Measurements from ENCODE around the gene CARD11.

CARD11 gene

DNA sequence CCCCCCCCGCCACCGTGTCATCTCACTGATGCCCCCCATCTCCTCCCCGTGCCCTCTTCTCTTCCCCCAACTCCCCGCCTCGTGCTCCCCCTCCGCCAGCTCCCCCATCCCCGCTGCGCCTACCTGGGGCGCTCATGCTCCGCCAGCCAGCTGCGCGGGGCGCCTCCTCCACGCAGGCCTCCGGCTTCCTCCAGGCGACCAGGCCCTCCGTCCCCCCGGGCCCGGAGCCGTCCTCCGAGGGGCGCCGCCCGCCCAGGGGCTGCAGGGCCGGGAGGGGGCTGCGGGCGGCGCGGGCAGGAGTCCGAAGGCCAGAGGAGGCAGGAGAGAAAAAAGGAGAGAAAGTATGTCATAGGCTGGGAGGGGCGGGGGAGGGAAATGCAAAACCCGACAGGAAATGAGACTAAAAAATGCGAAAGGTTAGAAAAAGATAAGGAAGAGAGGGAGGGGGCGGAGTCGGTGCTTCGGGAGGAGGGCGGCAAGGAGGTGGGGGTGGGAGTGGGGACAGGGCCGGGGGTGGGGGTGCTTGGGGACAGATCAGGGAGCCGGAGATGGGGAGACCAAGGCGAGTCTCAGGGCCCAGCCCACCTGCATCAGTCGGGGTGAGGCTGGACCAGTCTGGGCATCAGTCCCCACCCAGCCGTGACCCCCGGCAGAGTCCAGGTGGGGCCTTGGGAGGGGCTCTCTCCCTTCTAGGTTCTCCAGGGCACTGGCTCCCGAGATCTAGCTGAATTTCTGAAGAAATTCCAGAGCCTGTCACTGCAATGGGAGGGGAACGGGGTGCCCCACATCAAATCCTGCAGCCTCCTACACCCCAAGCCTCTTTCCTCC is at the start of gene CARD11:
CARD11 (minus strand) TSS at position 324 of the 828 bp plus-strand sequence. CDS start 85,361 bp downstream, outside the sequence.
- DNase-seq (ENCODE audit: low read depth): peak; percentile 7

DNA sequence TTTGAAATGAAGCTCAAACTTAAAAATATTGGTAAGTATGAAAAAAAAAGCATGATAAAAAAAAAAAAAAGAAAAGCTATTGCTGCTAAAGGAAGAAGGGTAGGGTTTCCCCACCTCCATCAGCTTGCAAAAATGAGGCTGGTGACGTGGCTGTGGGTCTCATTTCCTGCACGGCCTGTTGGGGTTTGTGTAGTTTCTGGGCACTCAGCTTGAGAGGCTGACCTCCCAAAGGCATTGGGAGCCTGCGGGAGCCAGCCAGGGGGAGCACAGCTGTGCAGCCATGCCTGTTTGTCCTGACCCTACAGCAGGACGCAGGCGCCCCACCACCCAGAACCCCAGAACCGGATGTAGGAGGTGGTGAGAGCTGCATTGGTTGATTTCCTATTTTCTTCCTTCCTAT is 48.8 kb upstream of the CARD11 start:
- peak; percentile 16 for DNase-seq (ENCODE audit: low read depth)

DNA sequence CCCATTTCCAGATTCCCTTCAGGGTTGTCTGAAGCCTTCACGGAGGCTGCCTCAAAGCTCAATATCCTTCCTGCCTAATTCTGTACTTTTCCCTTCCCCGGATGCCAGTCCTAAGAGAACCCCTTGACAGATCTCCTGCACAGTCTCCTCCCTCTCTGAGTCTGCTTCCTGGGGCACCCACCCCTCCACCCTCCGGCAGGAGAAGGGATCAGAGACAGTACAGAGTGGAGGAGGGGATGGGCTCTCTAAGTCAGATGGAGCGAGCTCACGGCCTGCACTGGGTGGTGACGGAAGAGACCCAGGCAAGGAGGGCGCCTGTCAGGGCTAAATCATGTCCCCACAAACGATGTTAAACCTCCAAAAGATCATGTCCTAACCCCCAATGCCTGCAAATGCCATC is 48.0 kb upstream of the CARD11 start:
- DNase-seq (ENCODE audit: low read depth): no peak

DNA sequence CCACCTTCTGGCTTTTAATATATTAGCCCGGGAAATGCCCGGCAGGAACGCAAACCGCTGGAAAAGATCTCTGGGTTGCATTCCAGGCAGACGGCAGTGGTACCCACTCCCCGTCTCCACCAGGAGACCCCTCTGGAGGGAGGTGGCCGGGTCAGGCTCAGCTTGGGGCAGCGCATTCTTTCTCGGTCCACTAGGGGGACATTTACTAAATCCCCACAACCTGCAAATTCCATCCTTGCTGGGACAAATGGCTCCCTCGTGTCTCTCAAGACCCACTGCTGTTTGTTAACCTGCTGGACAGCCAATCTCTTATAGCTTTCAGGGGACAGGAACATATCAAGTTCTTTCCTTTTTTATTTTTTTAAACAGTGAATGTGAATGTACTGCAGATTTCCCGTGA is 45.8 kb upstream of the CARD11 start:
- DNase-seq (ENCODE audit: low read depth): no peak

DNA sequence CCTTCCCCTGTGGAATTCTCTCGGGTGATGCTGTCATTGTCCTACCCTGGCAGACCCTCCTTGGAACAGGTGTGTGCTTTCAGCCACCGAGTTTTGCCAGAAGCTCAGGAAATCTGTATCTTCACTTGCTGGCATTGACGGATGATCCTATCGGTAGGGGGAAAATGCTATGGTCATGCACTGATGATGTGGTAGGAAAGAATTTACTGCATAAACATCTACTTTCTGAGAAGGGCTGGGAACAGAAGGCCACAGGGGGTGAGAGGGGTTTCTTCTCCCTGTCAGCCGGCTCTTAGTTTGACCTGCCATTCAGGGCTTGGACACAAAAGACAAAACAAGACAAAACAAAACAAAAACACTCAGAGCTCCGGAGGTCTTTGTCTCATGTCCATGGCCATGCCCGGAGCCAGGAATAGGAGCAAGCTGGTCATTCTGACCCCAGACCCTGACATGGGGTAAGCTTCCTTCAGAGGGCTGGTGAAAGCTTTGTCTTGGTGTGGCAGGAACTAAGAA is 43.6 kb upstream of the CARD11 start:
- DNase-seq (ENCODE audit: low read depth): peak; percentile 79

DNA sequence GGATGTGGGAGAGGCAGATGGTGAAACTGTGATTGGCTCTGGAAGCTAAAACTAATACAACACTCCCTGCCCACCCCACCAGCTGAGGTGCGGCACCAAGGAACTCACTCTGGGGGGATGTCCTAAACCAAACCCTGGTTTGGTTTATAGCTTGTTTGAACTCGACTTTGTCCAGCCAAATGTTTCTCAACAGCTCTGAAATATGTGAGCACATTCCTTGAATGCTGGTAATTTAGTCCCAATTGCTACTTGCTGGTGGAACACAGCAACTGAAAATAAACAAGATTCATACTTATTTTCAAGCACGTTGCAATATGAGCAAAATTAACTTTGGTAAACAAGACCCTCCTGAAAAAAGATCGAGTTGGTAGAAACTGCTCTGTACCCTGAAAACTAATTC is 39.7 kb upstream of the CARD11 start:
- DNase-seq (ENCODE audit: low read depth): peak; percentile 50

DNA sequence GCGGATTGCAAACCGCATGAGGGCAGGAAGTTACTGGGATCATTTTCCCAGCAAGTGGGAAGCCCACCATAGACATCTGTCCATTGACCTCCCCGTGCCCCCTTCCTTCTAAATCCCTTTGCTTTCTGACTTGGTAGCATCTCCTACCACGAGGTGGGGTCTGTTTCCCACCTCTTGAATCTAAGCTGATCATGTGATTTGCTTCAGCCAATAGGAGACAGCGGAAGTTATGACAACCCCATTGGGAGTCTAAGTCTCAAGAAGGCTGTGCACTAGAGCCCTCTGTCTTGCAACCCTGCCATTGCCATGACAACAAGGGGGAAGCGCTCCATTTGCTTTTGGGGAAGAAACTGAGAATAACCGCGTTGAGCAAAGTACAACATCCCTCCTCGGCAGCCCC is 39.2 kb upstream of the CARD11 start:
- no peak for DNase-seq (ENCODE audit: low read depth)

DNA sequence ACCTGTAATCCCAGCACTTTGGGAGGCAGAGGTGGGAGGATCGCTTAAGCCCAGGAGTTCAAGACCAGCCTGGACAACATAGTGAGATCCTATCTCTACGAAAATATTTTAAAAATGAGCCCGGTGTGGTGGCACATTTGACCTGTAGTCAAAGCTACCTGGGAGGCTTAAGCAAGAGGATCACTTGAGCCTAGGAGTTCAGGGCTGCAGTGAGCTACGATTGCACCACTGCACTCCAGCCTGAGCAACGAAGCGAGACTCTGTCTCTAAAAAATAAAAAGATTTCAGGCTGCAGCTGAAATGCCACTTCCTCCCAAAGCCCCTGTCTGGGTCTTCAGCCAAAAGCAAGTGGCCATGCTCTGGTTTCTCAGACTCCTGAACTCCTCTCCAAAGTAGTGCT is 38.7 kb upstream of the CARD11 start:
- no peak for DNase-seq (ENCODE audit: low read depth)

DNA sequence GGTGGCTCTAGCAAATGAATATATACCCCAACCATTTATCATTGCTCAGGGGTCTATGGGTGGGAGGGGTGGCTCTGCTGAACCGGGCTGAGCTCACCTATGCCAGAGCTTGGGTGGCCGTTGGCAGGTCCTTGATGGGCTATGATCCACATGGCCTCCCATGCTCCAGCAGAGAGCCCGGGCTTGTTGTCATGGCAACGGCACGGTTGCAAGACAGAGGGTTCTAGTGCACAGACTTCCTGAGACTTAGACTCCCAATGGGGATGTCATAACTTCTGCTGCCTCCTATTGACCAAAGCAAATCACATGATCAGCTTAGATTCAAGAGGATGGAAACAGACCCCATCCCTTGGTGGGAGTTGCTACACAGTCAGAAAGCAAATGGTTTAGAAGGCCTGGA is 36.4 kb upstream of the CARD11 start:
- no peak for DNase-seq (ENCODE audit: low read depth)

DNA sequence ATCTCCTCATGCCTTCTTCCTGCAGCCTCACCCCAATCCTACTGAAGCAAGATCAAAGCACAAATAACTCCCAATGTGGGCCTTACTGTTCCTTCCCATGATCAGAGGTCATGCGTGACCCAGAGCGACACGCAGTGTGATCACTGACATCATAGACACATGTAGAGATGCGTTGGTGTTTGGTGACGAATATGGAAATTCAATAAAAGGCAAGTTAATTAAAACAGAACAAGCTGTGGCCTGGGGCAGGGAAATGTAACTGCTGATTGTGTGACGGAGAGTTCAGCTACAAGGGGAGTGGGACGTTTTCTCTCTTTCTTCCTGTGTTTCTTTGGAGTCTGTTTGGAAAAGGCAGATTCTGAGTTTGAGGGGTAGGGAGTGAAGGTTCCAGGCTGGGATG is 34.8 kb upstream of the CARD11 start:
- DNase-seq (ENCODE audit: low read depth): no peak

DNA sequence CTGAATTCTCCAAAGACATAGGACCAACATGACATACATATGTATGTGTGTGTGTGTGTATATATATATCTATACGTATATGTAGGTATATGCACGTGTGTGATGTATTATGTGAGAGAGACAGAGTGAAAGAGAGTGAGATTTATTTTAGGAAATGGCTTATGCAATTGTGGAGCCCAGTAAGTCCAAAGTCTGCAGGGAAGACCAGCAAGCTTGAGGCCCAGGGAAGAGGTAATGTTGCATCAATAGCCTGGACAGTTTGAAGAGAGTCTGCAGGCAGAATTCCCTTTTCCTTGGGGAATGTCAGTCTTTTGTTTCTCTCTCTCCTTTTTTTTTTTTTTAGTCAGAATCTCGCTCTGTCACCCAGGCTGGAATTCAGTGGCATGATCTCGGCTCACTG is 33.0 kb upstream of the CARD11 start:
- DNase-seq (ENCODE audit: low read depth): no peak

DNA sequence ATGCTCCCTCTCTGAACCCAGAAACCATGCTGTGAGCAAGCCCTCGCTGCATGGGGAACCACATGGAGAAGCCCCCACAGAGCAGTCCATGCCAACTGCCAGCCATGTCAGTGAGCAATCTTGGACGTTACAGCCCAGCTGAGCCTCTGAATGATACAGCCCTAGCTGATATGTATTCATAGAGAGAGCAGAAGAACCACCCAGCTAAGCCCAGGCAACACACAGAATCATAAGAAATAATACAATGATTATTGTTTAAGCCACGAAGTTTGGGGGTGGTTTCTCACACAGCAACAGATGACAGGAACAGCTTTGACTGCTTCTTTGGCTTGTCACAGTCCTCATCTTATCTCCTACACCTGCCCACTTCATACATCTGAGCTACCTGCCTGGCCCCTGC is 32.5 kb upstream of the CARD11 start:
- DNase-seq (ENCODE audit: low read depth): no peak

DNA sequence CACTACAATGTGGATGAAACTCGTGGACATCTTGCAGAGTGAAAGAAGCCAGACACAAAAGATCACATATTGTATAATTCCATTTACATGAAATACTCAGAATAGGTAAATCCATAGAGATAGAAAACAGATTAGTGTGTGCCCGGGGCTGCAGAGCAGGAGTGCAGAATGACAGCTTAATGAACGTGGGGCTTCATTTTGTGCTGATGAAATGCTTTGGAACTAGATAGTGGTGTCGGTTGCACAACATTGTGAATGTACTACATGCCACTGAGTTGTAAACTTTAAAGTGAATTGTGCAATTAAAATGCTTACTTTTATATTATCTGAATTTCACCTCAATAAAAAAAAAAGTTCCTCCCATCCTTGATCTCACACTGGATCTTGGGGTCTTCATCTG is 31.8 kb upstream of the CARD11 start:
- peak; percentile 37 for DNase-seq (ENCODE audit: low read depth)

DNA sequence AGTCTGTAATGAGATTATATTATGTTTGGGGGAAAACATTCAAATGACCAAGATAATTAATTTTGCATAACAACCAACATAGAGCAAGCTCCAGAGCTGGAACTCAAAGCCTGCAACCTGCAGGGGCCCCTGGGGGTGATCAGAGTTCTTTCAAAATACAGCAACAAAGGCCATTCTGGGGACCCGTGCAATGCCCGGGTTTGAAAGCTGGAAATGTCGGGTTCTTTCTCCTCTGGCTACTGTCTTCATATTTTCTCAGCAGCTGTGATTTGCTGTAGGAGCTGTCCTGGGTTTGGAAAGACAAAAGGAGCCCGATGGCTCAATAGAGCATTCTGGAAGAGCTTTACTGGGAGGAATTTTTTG is 30.8 kb upstream of the CARD11 start:
- no peak for DNase-seq (ENCODE audit: low read depth)

DNA sequence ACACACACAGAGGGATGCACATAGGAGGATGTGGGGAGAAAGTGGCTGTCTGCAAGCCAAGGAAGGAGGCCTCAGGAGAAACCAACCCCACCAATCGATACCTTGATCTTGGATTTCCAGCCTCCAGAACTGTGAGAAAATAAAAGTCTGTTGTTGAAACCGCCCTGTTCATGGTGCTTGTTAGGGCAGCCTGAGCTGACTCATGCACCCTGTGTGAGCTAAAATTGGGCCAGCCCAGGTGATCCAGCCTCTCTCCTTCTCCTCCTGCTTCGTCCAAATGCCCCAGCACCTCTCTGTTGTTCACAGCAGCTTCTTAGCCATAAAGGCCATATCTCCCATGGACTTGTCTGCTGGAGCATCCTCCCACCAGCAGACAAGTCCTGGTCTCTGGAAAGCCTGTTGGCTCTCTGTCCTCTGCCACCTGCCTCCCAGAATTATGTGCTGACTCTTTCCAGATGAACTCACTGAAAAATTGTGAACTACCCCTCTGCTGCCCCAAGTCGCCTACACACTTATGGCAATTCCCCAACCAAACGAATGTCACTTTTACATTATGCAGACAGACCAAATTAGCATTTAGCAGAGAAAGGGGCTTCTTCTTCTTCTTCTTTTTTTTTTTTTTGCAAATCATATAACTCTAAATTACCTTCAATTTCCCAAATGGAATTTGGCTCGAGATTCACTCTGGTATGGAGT is 30.2 kb upstream of the CARD11 start:
- DNase-seq (ENCODE audit: low read depth): no peak

DNA sequence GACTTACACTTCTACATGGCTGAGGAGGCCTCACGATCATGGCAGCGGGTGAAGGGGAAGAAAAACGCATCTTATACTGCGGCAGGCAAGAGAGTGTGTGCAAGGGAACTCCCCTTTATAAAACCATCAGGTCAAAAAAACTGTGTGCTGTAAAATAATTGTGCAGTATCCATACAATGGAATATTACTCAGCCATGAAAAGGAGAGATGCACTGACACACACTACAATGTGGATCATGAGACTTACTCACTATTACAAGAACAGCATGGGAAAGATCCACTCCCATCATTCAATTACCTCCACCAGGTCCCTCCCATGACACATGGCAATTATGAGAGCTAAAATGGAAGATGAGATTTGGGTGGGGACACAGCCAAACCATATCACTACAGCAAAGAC is 27.2 kb upstream of the CARD11 start:
- DNase-seq (ENCODE audit: low read depth): no peak

DNA sequence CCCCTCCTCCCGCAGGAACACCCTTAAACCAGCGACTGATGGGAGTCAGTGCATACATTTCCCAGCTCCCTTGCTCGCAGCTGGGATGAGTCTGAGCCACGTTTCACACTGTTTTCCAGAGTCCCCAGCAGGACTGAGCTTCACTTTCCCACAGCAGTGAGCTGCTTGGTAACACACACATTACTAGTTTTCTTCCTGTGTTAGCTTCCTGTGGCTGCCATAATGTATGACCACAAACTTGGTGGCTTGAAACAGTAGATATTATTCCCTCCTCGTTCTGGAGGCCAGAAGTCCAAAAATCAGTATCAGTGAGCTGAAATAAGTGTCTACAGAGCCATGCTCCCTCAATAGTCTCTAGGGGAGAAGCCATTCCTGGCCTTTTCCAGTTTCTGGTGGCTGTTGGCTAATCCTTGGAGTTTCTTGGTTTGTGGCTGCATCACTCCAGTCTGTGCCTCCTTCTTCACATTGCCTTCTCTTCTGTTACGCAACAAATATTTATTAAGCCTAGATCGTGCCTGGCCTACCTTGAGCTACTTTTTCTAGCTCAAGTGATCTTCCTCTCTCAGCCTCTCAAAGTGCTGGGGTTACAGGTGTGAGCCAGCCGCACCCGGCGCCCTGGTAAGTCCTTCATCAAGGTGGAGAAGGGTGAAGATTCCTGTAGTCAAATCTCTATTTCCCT is 26.2 kb upstream of the CARD11 start:
- DNase-seq (ENCODE audit: low read depth): no peak

DNA sequence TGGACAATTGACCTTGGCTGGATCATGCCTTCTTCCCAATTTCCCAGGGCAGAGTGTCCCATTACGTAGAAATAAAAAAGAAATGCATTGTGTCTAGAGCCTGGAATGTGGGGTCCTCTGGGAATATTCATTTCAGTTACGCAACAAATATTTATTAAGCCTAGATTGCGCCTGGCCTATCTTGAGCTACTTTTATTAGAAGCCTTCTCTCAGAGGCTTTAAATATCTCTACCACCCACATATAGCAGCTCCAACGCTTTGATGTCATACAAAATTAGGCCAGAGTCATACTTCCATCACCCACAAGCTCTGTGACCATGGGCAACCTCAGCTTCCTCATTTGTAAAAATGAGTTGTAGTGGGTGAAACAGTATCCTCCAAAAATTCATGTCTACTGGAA is 24.9 kb upstream of the CARD11 start:
- no peak for DNase-seq (ENCODE audit: low read depth)

DNA sequence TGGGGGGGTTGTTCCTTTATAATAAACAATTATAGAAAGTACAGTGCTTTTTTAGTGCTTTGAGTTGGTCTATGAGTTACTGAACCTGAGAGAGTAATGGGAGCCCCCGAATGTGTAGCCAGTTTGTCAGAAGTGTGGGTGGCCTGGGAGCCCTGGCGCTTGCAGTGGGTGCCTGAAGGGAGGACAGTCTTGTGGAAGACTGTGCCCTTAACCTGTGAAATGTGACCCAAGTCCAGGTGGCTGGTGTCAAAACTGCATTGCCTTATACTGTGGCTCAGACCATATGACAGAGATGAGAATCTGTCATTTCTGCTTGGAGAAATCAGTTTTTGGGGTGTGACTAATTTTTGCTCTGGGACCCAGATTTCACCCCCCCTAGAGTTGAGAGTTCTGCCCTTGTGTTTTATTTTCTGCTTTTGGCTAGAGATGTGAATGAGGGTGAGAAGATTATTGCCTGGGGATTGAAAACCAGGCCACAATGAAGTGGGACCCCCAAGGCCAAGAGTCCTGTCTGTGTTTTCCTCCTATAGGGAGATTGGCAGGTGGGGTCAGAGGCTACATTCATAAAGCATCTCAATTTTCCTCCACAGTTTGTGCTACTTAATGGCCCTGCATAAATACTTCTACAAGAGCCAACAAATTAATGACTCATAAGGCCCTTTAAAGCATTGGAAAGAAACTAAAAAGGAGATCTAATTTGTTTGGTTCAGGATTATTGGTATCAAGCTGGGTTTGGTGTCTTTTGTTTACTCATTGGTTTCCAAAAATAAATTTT is 24.1 kb upstream of the CARD11 start:
- DNase-seq (ENCODE audit: low read depth): no peak

DNA sequence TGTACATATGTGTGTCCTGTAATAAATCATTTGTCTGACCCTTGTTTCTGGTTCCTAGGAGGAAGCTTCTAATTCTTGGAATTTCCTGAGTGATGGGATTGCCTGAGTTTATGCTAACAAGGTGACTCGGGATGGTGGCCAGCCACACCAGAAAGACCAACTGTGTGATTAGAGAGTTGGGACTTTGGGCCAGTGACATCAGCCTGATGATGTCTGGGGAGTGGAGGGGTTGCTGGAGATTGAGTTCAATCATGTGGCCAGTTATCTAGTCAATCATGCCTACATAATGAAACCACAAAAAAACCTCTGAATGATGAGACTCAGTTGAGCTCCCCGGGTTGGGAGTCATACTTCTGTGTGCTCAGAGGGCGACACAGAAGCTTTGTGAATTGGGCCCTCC is 23.5 kb upstream of the CARD11 start:
- DNase-seq (ENCODE audit: low read depth): no peak

DNA sequence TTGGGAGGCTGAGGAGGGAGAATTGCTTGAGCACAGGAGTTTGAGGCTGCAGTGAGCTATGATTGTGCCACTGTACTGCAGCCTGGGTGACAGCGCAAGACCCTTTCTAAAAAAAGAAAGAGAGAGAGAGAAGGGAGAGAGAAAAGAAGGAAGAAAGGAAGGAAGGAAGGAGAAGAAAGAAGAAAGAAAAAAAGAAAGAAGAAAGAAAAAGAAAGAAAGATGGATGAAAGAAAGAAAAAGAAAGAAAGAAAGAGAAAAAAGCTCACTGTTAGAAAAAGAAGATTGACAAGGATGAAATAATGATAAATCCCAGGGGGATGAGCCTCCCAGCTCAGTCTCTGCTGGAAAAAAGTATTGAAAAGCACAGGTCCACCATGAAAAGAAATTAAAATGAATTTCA is 22.8 kb upstream of the CARD11 start:
- DNase-seq (ENCODE audit: low read depth): no peak

DNA sequence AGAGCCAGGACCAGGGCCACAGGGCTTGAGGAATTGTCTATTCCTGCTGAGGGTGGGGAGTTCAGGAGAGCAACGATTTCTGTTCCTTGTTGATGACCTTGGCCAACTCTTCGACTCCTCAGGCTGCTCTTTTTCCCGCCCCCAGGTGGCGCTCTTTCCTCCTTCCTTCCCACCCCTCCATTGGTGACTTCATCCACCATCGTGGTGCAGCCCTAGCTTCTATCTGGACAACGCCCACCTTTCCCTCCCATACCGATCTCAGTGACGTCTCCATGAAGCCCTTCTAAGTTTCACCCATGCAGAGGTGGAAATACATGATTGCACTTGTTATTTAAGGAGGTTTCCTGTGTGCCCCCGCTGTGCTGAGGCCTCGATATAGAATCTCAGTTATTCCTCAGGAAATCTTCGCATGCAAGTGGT is 22.1 kb upstream of the CARD11 start:
- peak; percentile 36 for DNase-seq (ENCODE audit: low read depth)
